Cardiac muscle cell (in vitro differentiated cells and primary cell): Measurements from ENCODE around the gene FUT2. TPM values are rescaled to one million over a fixed set of nuclear protein-coding genes. Genes with fewer than 3 reads are reported as not detected.

ENCODE experiments used
- DNase-seq, 2 donors: peaks; one replicate each; pipeline versions ENCODE4 v3.0.0 to v3.0.0-alpha.2; 2010 to 2017; ENCODE audit warnings: low read depth in 1 of 2, low spot score in 1 of 2
- H3K27ac ChIP-seq: fragments of 200-600 bp; sonication (generic); 2 replicates; pipeline ENCODE4 v1.5.1; 2016
- H3K27me3 ChIP-seq: fragments of 200-600 bp; sonication (generic); 2 replicates; pipeline ENCODE4 v1.6.0; 2016; ENCODE audit warnings: control low read depth
- H3K36me3 ChIP-seq: fragments of 200-600 bp; sonication (generic); 2 replicates; pipeline ENCODE4 v1.5.1; 2016; ENCODE audit warnings: control low read depth
- H3K4me1 ChIP-seq: fragments of 200-600 bp; sonication (generic); 2 replicates; pipeline ENCODE4 v1.8.1; 2017; ENCODE audit warnings: low read depth, mild to moderate bottlenecking, mixed run types
- H3K4me3 ChIP-seq: fragments of 200-600 bp; sonication (generic); 2 replicates; pipeline ENCODE4 v1.5.1; 2016; ENCODE audit warnings: mild to moderate bottlenecking
- H3K9me3 ChIP-seq: fragments of 200-600 bp; sonication (generic); 2 replicates; pipeline ENCODE4 v1.5.1; 2017; ENCODE audit warnings: low read depth, mild to moderate bottlenecking, control low read depth
- CTCF ChIP-seq: IDR thresholded peaks from 2 replicates; pipeline ENCODE4 v1.5.1; 2012; ENCODE audit warnings: low read depth, mild to moderate bottlenecking, low read length
- polyA plus RNA-seq: library from polyadenylated mRNA; unstranded; fragments of >200 nt; fragmentation: Nextera tagmentation; extraction: Ambion mirVana; gene quantifications from 2 replicates; pipeline ENCODE4 v1.2.1, GENCODE V29; 2016
- total RNA-seq: library from RNA; depleted of rRNA; stranded (reverse); fragments of >200 nt; gene quantifications from 2 replicates; pipeline ENCODE4 v1.2.3, GENCODE V29; 2016

The FUT2 gene
- total and polyA plus RNA-seq, 2 experiments from 2014 or later = 0.11 TPM; not detected in 1

- TF ChIP-seq CTCF = no peak
- peak; percentile 78 to 91 for DNase-seq
- H3K4me3 ChIP-seq = no peak overlapping the region
- no peaks in the 10 kb centered on the region for H3K4me1 ChIP-seq
- no peaks in the 10 kb centered on the region for H3K27me3 ChIP-seq
- no peaks in the 10 kb centered on the region for H3K9me3 ChIP-seq
- H3K27ac ChIP-seq = no peak overlapping the region
- no peaks in the 10 kb centered on the region for H3K36me3 ChIP-seq
Measured at GRCh38 chr19:48660852-48661710, 34.7 kb upstream of the FUT2 start.

GRCh38 chr19:48661711-48662090 lies 34.1 kb upstream of the FUT2 start:
- Histone ChIP-seq H3K4me3 (no peak overlapping the region), H3K27ac (no peak overlapping the region), H3K9me3 (no peaks in the 10 kb centered on the region), H3K27me3 (no peaks in the 10 kb centered on the region), H3K36me3 (no peaks in the 10 kb centered on the region), H3K4me1 (no peaks in the 10 kb centered on the region)
- no peak for TF ChIP-seq CTCF
- no peak for DNase-seq

GRCh38 chr19:48663667-48664066 lies 32.1 kb upstream of the FUT2 start:
- Histone ChIP-seq H3K4me3 (no peak overlapping the region), H3K27me3 (no peaks in the 10 kb centered on the region), H3K4me1 (no peaks in the 10 kb centered on the region), H3K27ac (no peak overlapping the region), H3K9me3 (no peaks in the 10 kb centered on the region), H3K36me3 (no peaks in the 10 kb centered on the region)
- DNase-seq = no peak
- no peak for TF ChIP-seq CTCF

GRCh38 chr19:48664476-48664875 lies 31.3 kb upstream of the FUT2 start:
- Histone ChIP-seq H3K27ac (no peak overlapping the region), H3K36me3 (no peaks in the 10 kb centered on the region), H3K4me3 (no peak overlapping the region), H3K4me1 (no peaks in the 10 kb centered on the region), H3K27me3 (no peaks in the 10 kb centered on the region), H3K9me3 (no peaks in the 10 kb centered on the region)
- no peak for TF ChIP-seq CTCF
- DNase-seq = no peak

GRCh38 chr19:48665786-48666185 lies 30.0 kb upstream of the FUT2 start:
- Histone ChIP-seq H3K4me3 (no peak overlapping the region), H3K9me3 (no peaks in the 10 kb centered on the region), H3K27me3 (no peaks in the 10 kb centered on the region), H3K36me3 (no peaks in the 10 kb centered on the region), H3K4me1 (no peaks in the 10 kb centered on the region), H3K27ac (no peak overlapping the region)
- no peak for DNase-seq
- no peak for TF ChIP-seq CTCF
